Central memory CD8-positive, alpha-beta T cell (primary cell): ENCODE data around the gene CCDC169.
"Not testable (repeated sequence)": the region's sequence is repeated elsewhere in the genome, so short reads cannot be mapped to it uniquely, and the experiment has no call there.

Experiments
- ATAC-seq: fragments of 150-1000 bp; cut with Tn5 transposase; replicated peaks from 2 replicates; pipeline ENCODE4 v1.10.0; 2022; ENCODE audit warnings: mild to moderate bottlenecking, moderate FRiP score, moderate number of reproducible peaks; ENCODE audit not compliant: poor library complexity, severe bottlenecking; ENCODE audit errors: extremely low read depth
- DNase-seq, 2 donors: peaks; one replicate each; pipeline ENCODE4 v3.0.0; 2021; ENCODE audit warnings: low spot score in 2 of 2
- H3K27ac Mint-ChIP-seq: one replicate; pipeline ENCODE4 v1.8.0; 2022; ENCODE audit warnings: low read depth, mild to moderate bottlenecking, moderate library complexity, mixed read lengths
- H3K27me3 Mint-ChIP-seq: one replicate; pipeline ENCODE4 v1.8.0; 2022; ENCODE audit warnings: mixed read lengths
- H3K36me3 Mint-ChIP-seq: one replicate; pipeline ENCODE4 v1.8.0; 2022; ENCODE audit warnings: mild to moderate bottlenecking, moderate library complexity, mixed read lengths; ENCODE audit not compliant: insufficient read depth
- H3K4me1 Mint-ChIP-seq: one replicate; pipeline ENCODE4 v1.8.0; 2022; ENCODE audit warnings: mixed read lengths
- H3K4me3 Mint-ChIP-seq: one replicate; pipeline ENCODE4 v1.8.0; 2022; ENCODE audit warnings: mild to moderate bottlenecking, moderate library complexity, mixed read lengths
- H3K9me3 Mint-ChIP-seq: one replicate; pipeline ENCODE4 v1.8.0; 2022; ENCODE audit warnings: mixed read lengths

Gene CCDC169

DNA sequence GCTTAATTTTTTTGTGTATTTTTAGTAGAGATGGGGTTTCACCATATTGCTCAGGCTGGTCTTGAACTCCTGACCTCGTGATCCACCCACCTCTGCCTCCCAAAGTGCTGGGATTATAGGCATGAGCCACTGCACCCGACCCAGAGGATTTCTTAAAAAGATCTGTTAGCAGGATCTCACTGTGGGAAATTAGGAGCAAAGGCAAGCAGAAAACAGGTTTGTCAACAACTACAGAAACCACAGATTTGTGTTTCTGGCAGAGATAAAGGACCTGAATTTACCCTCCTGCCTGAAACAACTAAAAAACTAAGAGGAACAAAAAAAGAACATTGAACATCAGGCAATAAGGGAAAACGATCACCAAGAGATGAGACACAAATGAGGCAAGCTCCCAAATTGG lies 1.9 kb upstream of the CCDC169 start:
- H3K27me3 Mint-ChIP-seq: peaks cover 34% of the 10 kb centered on the region
- not testable (repeated sequence) for H3K4me3 Mint-ChIP-seq, H3K4me1 Mint-ChIP-seq, H3K9me3 Mint-ChIP-seq, ATAC-seq, H3K27ac Mint-ChIP-seq, DNase-seq, H3K36me3 Mint-ChIP-seq

GRCh38 chr13:36298535-36299068 lies 988 bp upstream of the CCDC169 start:
- no peak overlapping the region for H3K27ac Mint-ChIP-seq
- ATAC-seq: no peak
- DNase-seq: no peak
- H3K4me3 Mint-ChIP-seq: no peak overlapping the region
- H3K4me1 Mint-ChIP-seq: no peaks in the 10 kb centered on the region
- H3K27me3 Mint-ChIP-seq: peaks cover 34% of the 10 kb centered on the region
- peaks cover 3% of the 10 kb centered on the region for H3K36me3 Mint-ChIP-seq
- H3K9me3 Mint-ChIP-seq: peaks cover 6% of the 10 kb centered on the region

DNA sequence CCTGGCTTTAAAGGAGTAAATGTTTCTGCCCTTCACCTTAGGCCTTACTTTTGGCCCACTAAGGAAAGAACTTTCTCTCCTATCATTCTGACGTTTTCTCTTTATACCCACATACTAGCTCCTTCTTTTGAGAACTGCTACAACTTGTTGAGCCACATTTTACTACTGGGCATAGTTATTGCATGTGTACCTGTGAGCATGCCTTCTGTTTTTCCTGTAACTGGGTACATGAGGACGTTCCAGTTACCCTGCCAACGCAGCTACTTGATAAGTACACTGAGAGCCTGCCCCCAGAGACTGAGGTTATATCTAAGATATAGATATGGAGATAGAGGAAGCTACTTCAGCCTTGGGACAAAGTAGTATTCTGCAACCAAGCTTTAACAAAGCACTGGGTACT lies 3.5 kb downstream of the CCDC169 start:
- Mint-ChIP-seq H3K27me3 (peaks cover 24% of the 10 kb centered on the region), H3K9me3 (no peaks in the 10 kb centered on the region), H3K36me3 (peaks cover 3% of the 10 kb centered on the region), H3K4me1 (no peaks in the 10 kb centered on the region), H3K27ac (no peak overlapping the region), H3K4me3 (no peak overlapping the region)
- DNase-seq: no peak
- ATAC-seq: no peak

- H3K4me3 Mint-ChIP-seq: no peak overlapping the region
- ATAC-seq (no peak), DNase-seq (no peak)
- H3K4me1 Mint-ChIP-seq: no peaks in the 10 kb centered on the region
- no peak overlapping the region for H3K27ac Mint-ChIP-seq
- peaks cover 20% of the 10 kb centered on the region for H3K27me3 Mint-ChIP-seq
- H3K36me3 Mint-ChIP-seq: peaks cover 3% of the 10 kb centered on the region
- no peaks in the 10 kb centered on the region for H3K9me3 Mint-ChIP-seq
Measured at GRCh38 chr13:36293497-36293896, 4.1 kb downstream of the CCDC169 start.

DNA sequence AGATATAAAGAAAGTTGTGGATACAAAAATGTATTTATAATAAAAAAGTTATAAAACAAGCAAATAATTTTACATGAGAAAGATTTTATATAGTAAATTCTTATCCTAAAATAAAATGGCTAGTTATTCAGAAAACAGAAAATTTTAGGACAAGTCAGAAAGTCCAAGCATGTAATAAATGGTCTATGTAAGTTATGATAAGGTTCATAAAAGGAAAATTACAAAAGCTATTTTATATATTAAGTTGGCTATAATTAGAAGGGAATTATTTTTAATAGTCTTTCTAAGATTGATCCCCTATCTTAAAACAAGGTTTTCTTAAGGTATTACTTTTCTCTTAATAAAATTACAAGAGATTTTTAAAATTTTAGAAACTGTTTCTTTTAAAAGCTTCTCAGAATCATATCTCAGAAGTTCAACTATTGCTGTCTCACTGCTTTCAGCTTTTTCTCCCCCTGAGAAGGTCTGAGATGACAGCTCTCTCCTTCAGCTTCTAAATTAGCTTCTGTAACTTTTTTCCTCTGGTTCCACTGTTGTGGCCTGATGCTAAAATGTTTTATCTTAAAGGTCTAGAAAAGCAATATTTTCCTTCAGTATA lies 8.7 kb downstream of the CCDC169 start:
- DNase-seq: no peak
- Mint-ChIP-seq H3K9me3 (peaks cover 6% of the 10 kb centered on the region), H3K4me1 (no peaks in the 10 kb centered on the region)

DNA sequence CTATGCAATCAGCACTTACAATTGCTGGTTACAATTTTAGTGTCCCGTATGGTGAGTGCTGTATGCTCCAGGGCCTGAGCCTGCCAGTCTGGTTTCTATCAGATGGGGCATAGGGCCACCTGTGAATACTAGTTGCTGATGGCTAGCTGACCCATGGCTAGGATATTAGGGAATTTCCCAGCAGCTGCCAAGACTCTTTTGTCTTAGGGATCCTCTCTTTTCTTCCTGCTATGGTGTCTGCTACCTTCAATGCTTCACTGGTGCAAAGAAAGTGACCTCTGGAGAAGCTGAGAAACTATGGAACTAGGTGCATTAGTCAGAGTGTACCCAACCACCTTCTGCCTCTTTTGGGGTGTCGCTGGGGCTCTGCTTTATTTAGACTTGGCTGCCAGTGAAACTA lies 11.6 kb downstream of the CCDC169 start:
- H3K36me3 Mint-ChIP-seq: no peaks in the 10 kb centered on the region
- no peak overlapping the region for H3K4me3 Mint-ChIP-seq
- H3K9me3 Mint-ChIP-seq: peaks cover 6% of the 10 kb centered on the region
- no peak for DNase-seq
- no peak for ATAC-seq
- H3K4me1 Mint-ChIP-seq: no peaks in the 10 kb centered on the region
- H3K27me3 Mint-ChIP-seq: no peaks in the 10 kb centered on the region
- no peak overlapping the region for H3K27ac Mint-ChIP-seq

More for the DNA sequence above, 8.7 kb downstream of the CCDC169 start:
- Mint-ChIP-seq H3K27ac (no peak overlapping the region), H3K27me3 (no peaks in the 10 kb centered on the region), H3K36me3 (no peaks in the 10 kb centered on the region), H3K4me3 (no peak overlapping the region)
- ATAC-seq: no peak

DNA sequence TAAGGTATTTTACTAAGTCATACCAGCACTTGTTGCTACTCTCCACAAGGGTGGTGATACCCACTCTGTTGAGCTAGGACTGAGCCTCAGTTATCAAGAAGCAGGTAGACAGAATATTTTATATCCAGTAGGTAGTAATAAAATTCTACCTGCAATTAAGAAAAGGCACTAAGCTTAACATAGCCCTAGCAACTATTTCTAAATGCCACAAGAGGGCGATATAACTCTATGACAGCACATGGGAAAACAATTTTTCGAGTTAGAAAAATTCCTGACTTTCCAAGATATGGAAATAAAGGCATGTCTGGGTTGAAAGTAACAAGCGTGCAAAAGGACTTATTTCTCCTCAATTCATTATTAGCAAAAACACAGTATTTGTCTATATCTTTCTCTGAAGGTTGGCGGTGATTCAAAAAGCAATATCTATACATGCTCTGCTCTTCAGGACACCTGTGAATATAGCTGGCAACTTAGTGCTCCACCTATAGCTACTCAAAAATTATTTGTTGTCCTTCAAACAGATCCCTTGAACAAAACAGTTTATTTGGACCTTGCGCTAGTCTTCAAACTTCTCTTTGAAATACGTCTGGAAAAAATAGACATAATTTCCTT lies 14.7 kb downstream of the CCDC169 start:
- no peak overlapping the region for H3K4me3 Mint-ChIP-seq

DNA sequence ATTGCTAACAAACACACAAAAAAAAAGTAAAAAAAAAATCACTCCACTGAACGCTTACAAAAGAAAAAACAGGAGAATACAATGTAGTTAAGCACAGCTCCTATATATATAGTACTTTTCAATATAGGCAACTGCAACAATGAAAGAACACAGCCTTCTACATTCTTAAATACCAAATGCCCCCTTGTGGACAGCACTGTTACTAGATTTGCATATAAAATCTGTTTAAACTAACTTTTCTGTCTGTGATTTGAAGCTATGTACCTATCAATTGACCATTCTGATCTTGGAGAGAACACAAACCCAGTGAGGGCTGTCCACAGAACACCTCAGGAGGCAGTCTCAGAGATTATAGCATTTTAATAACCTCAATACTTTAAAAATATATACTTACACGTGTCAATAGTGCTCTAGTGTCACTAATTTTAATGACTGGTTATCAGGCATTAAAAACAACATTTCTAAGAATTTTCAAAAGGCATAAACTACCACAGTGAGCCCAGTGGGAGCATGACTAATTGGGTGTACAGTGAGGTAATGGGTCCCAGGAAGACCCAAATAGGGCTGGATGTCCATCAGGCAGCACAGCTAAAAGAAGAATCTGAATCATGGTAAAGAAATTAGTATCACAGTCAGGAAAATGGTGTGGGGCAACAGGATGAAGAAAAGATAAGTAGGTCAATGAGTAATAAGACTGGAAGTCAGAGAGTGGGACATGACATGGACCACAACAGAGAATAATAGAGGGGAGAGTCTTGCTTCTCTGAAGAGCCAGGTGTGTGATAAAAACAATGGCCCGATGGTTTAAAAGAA lies 22.2 kb downstream of the CCDC169 start:
- DNase-seq (no peak), ATAC-seq (no peak)
- H3K4me3 Mint-ChIP-seq: no peak overlapping the region
- peaks cover 5% of the 10 kb centered on the region for H3K9me3 Mint-ChIP-seq
- no peaks in the 10 kb centered on the region for H3K27me3 Mint-ChIP-seq
- no peaks in the 10 kb centered on the region for H3K36me3 Mint-ChIP-seq
- no peak overlapping the region for H3K27ac Mint-ChIP-seq
- H3K4me1 Mint-ChIP-seq: no peaks in the 10 kb centered on the region

More for the DNA sequence above, 14.7 kb downstream of the CCDC169 start:
- Mint-ChIP-seq H3K4me1 (no peaks in the 10 kb centered on the region), H3K27me3 (no peaks in the 10 kb centered on the region), H3K9me3 (peaks cover 6% of the 10 kb centered on the region), H3K27ac (no peak overlapping the region), H3K36me3 (no peaks in the 10 kb centered on the region)
- no peak for DNase-seq
- ATAC-seq: no peak

- no peak overlapping the region for H3K27ac Mint-ChIP-seq
- H3K36me3 Mint-ChIP-seq: no peaks in the 10 kb centered on the region
- no peaks in the 10 kb centered on the region for H3K4me1 Mint-ChIP-seq
- no peak overlapping the region for H3K4me3 Mint-ChIP-seq
- H3K9me3 Mint-ChIP-seq: peaks cover 5% of the 10 kb centered on the region
- DNase-seq (no peak), ATAC-seq (no peak)
- H3K27me3 Mint-ChIP-seq: no peaks in the 10 kb centered on the region
Measured at GRCh38 chr13:36273431-36273830, 24.2 kb downstream of the CCDC169 start.

DNA sequence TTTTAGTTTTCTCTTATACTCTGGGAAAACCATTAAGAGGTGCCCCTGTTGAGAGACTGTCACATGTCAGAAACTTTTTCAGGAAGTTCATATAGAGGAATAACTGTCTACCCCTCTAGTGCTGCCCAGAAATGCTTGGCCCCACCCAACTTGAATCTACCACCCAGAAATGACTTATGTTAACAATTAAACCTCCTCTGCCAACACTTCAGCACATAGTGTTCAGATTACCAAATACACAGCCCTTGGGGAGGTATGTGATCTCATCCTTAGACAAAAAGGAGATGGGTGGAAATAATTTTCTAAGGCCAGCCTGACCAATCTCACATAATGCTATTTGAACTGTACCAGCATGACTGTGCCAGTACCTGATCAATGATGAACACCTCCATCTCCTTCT lies 35.6 kb downstream of the CCDC169 start:
- H3K4me3 Mint-ChIP-seq: no peak overlapping the region
- ATAC-seq (no peak), DNase-seq (no peak)
- no peak overlapping the region for H3K27ac Mint-ChIP-seq
- peaks cover 11% of the 10 kb centered on the region for H3K9me3 Mint-ChIP-seq
- no peaks in the 10 kb centered on the region for H3K27me3 Mint-ChIP-seq
- no peaks in the 10 kb centered on the region for H3K4me1 Mint-ChIP-seq
- peaks cover 2% of the 10 kb centered on the region for H3K36me3 Mint-ChIP-seq

DNA sequence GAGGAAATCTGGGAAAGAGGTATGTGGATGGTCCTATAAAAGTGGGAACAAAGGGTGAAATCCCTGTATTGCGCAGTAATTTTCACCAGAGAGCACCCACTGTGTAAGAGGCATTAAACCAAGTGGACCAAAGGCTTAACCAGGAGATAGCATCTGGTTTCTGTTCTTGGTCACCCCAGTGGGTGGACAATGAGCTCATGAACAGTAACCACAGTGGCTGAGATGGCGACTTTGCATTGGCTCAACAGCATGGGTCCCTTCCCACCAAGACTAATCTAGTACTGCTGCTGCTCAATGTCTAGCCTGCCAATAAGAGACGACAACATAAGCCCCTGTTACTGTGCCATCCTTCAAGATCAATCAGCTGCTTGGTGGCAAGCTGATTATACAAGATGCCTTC lies 36.6 kb downstream of the CCDC169 start:
- no peak for ATAC-seq
- Mint-ChIP-seq H3K4me3 (no peak overlapping the region), H3K27me3 (no peaks in the 10 kb centered on the region), H3K9me3 (peaks cover 13% of the 10 kb centered on the region), H3K36me3 (no peaks in the 10 kb centered on the region), H3K27ac (no peak overlapping the region), H3K4me1 (no peaks in the 10 kb centered on the region)
- no peak for DNase-seq

GRCh38 chr13:36259361-36260137 lies 38.1 kb downstream of the CCDC169 start:
- no peak for DNase-seq
- Mint-ChIP-seq H3K4me3 (no peak overlapping the region), H3K27me3 (no peaks in the 10 kb centered on the region), H3K36me3 (no peaks in the 10 kb centered on the region), H3K4me1 (no peaks in the 10 kb centered on the region), H3K9me3 (peaks cover 18% of the 10 kb centered on the region), H3K27ac (no peak overlapping the region)
- ATAC-seq: no peak
